Stimulated activated CD4-positive, alpha-beta T cell treated with anti-CD3 and anti-CD28 coated beads, Interleukin-4, amount 100 ng/mL, for 1 hour (primary cell): ENCODE data around the gene TOP3A.
A peak's percentile ranks its signal among the peaks of the same experiment; 100 is the strongest.

Experiments
- DNase-seq: peaks from one replicate; pipeline ENCODE4 v3.0.0-alpha.2; 2020

Gene TOP3A

DNA sequence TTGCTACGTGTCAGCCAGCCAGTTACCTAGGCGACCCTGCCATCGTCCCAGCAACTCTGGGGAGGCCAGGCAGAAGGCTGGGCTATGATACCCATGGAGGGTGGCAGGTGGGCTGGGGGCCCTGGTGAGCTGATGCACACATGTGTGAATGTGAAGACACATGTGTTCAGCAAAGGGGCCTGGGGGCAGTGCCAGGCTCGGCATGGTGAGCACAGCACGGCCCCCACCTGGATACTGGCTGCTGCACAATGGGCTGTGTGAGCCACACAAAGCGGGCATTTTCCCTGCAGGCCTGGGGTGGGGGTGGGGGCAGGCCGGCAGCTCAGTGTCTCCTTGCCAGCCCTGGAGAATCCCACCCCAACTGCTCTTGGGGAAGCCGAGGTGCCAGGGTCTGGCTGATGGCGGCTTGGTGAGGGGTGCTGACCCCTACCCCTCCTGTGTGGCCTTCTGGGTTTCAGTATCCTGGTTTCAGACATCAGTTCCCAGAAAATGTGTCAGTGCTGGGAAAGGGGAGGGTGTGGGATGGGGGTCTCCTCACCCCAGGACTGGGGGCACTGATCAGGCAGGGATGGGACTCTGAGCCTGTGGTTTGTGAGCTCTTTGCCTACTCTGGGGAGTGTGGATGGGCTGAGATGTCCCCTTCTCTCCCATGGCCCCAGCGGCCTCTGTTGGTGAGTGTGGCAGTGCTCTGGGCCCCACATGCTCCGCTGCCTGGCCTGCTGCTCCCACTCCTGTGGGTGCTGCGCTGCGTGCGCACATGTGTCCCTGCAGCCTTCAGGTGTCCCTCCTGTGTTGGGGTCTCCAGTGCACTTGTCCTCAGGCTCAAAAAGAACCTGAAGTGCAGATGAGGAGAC is 84.3 kb downstream of the TOP3A start:
- no peak for DNase-seq

DNA sequence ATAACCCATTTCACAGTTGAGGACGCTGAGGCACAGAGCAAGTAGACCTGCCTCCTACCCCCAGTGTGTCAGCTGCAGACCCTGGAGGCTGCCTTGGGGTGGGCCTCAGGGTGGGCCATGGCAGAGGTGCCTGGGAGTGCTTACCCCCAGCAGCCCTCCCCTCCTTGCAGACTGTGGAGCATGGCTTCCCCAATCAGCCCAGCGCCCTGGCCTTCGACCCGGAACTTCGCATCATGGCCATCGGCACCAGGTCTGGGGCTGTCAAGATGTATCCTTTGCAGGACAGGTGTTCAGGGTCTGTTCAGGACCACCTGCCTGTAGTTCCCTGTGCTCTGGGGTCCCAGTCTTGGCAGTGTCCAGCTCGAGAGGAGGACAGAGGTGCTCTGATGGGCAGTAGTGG is 85.0 kb downstream of the TOP3A start:
- DNase-seq, result no peak

DNA sequence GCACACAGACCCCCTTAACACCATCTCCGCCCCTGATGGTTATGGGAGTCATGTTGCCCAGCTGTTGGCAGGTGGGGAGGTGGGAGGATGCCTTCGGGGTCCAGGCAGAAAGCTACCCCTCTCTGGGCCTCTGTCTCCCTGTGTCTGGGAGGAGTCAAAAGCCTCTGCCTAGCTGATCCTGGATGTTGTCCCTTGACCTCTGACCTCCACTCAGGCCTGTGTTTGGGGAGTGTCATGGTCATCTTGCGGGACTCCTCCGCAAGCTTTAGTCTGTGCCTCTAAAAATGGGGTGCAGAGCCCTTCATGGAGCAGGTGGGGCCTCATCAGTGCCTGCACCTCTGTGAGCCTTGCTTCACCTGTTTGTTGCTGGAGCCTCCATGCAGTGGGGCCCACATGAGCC is 85.5 kb downstream of the TOP3A start:
- DNase-seq, result no peak

DNA sequence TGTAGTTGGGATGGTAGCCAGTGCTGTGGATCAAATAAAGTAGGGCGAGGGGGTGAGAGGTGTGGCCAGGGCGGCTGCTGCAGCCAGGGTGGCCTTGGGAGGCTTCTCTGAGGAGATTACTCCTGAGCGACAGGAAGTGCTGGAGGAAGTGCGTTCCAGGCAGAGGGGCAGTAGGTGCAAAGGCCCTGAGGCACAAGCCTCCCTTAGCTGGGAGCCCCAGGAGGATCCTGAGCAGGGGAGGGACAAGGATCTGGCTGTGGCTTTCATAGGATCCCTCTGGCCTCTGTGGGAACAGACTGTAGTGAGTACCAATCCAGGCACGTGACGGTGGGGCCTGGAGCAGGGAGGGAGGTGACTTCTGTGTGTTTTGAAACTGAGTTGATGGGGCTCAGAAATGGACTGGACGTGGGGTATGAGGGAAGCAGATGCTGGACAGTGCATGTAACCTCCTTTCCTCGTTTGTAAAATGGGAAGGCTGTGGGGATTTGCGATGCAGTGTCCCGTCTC is 86.6 kb downstream of the TOP3A start:
- no peak for DNase-seq

DNA sequence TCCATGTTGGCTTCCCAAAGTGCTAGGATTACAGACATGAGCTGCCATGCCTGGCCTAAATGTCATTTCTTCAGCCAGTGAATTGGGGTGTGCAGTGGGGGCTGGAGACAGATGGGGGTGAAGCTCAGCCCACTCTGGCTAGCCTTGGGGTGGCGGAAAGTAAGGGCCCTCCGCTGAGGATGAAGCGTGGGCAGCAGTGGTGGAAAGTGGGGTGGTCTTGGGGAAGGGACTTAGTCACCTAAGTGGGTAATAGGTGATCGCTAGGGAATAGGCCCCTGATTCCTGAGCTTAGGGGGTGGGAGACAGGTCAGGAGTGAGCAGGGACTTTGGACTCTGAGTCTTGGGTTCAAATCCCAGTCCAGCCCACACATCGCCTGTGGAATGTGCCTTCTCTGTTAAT is 87.2 kb downstream of the TOP3A start:
- no peak for DNase-seq

DNA sequence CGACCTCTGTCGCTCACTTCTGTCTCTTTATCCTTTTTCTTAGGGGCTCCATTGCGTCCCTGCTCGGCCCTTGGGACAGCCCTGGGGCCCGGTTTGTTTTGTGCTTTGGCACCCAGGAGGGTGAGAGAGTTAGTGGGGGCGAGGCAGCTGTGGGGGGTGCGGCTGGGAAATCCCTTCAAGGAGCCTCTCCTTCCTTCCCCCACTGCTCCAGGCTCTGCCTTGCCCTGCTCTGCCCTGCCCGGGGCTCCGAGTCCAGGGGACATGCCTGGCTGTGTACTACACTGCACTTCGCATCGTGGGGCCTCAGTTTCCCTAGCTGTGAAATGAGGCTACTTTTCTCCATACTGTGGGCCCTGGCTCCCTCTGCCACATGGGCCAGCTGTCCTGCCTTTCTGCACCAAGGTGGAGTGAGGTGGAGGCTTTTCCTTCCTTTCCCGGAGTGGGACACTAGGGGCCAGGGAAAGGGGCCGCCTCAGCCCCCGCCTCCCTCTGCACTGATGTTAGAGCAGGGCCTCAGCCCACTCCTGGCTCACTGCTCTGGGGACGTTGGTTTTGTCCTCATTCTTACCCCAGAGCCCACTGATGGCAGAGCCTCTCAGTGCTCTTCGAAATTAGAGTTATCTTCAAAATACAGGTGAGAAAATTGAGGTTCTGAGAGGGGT is 88.4 kb downstream of the TOP3A start:
- DNase-seq, result no peak

DNA sequence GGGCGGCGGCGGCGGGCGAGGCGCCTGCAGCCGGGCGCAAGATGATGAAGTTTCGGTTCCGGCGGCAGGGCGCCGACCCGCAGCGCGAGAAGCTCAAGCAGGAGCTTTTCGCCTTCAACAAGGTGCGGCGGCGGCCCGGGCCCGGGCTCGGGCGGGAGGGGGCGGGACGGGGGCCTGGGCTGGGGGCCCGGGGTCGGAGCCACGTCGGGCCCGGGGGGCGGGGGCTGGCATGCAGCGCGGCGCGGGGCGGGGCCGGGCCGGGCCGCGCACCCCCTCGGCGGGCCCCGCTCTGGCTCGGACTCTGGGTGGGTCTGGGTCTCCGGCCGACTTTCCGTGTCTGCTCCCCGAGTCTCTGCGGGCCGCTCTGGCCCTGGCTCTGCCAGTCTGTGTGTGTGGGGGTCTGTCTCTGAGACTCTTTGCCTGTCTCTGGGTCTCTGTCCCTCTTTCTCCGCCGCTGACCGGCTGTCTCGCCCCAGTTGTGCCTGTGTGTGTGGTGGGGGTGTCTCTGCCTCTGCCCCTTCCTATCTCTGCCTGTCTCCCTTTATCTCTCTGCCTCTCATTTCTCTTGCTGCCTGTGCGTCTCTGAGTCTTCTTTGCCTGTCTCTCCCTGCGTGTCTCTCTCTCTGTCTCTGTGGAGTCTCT is 89.0 kb downstream of the TOP3A start:
- DNase-seq, result no peak

DNA sequence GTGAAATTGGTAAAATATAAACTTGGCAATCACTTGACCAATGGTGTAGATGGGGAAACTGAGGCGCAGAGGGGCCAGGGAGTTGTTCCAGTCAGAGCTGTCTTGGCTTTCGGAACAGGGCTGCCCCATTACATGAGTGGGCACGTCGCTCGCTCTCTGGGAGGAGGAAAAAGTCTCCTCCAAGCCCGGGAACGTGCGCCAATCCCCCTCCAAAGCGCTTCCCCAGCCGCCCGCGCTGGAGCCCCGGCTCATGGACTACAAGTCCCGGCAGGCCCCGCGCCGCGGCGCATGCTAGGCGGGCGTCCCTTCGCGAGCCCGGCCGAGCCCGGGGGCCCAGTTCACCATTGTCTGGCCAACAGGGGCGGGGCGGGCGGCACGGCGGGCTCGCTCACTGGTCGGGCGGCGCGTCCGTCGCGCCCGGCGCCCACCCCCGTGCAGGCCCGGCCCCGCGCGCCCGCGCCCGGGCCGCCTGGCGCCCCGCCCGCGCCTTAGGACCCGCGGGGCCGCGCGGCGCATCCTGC is 89.6 kb downstream of the TOP3A start, which contains the start of gene LLGL1:
LLGL1 (plus strand) TSS at position 515 of the 521 bp plus-strand sequence. CDS start 48 bp downstream, outside the sequence.
- DNase-seq, result peak; percentile 95

DNA sequence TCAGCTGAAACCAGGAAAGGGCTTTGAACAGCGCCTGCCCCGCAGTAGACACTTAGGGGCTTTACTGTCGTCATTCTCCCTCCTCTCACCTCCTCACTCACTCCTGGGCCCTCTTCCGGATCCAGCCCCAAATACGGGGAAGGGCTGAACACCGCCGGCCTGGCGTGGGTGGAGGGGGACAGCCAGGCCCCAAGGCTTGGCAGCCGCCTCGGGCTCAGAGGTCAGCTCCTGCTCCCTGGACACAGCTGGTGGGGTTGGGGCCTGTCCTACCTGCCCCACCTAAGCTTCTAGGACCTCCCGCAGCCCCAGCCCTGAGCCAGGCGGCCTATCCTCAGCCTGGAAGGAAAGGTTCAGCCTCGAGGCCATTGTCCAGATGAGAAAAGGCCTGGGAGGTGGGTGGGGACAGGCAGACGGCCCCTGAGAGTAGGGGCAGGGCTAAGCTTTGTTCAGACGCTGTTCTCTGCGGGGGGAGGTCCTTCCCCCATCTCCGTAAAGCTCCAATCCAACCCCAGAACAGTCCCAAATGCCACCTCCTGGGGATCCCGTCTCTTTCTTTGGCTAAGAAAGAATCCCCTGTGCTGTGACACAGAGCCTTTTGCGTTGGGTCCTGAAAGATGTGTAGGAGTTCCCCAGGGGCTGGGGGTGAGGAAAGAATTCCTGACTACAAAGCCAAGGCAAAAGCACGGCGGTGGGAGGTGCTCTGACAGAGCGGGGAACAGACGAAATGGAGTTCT is 90.2 kb downstream of the TOP3A start:
- no peak for DNase-seq

DNA sequence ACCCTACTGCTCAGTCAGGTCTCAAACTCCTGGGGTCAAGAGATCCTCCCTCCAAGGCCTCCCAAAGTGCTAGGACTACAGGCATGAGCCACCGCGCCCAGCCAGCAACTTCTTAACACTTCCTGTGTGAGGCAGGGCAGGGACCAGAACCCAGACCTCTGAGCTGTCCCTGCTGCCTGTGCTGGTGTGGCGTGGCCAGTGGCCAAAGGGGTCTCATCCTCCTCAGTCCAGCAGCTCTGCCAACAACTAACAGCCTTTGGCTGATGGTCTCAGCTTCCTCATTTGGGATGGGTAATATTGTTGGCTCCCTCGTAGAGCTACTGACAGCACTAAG is 90.8 kb downstream of the TOP3A start:
- no peak for DNase-seq
